ENCODE results near the gene CHN2. TPM values are rescaled to one million over a fixed set of nuclear protein-coding genes. Genes with fewer than 3 reads are reported as not detected.

Gene CHN2
- total RNA-seq, 1 experiment from 2014 or later = 5.0 TPM

GRCh38 chr7:29363636-29364425, 169.3 kb downstream of the CHN2 start:
- ChIA-PET CTCF (interaction anchor here (0.5 to 1.4 kb wide), 3 partner anchors 13 to 1319 kb away, joined by 3 to 4 read pairs (median 3); partner anchors contain the start of gene CRHR2), POLR2A (no interaction called here)
- ATAC-seq (no peak), DNase-seq (ENCODE audit: low spot score) (no peak)
- H3K4me3 Mint-ChIP-seq = no peak overlapping the region
- TF ChIP-seq FOXP1 (CRISPR knock-in tag; IDR thresholded peaks at IDR 0.05; ENCODE audit: borderline replicate concordance) = no peak
- TF ChIP-seq KAT7 (CRISPR knock-in tag; IDR thresholded peaks at IDR 0.05; ENCODE audit: borderline replicate concordance) = no peak
- 0 out of 2 replicates have a peak, but pooled peaks have one; percentile 3 for TF ChIP-seq ZNF121 (CRISPR knock-in tag; IDR thresholded peaks at IDR 0.05)
- H3K9me3 Mint-ChIP-seq = no peaks in the 10 kb centered on the region
- H3K27ac Mint-ChIP-seq = no peak overlapping the region
- peaks cover 11% of the 10 kb centered on the region for H3K4me1 Mint-ChIP-seq
- H3K27me3 Mint-ChIP-seq (ENCODE audit: low read depth) = no peaks in the 10 kb centered on the region
- H3K36me3 Mint-ChIP-seq = no peaks in the 10 kb centered on the region

GRCh38 chr7:29364661-29365060, 170.1 kb downstream of the CHN2 start:
- DNase-seq (ENCODE audit: low spot score) (no peak), ATAC-seq (no peak)
- Mint-ChIP-seq H3K27ac (no peak overlapping the region), H3K4me3 (no peak overlapping the region), H3K9me3 (no peaks in the 10 kb centered on the region), H3K4me1 (peaks cover 11% of the 10 kb centered on the region), H3K36me3 (no peaks in the 10 kb centered on the region), H3K27me3 (ENCODE audit: low read depth) (no peaks in the 10 kb centered on the region)
- TF ChIP-seq E2F5 (CRISPR knock-in tag; IDR thresholded peaks at IDR 0.05) (no peak), IRF2 (CRISPR knock-in tag; IDR thresholded peaks at IDR 0.05; ENCODE audit: borderline replicate concordance, low read depth) (no peak), NR2C2 (CRISPR knock-in tag; IDR thresholded peaks at IDR 0.05) (no peak), SMAD3 (CRISPR knock-in tag; IDR thresholded peaks at IDR 0.05; ENCODE audit: borderline replicate concordance) (no peak), NR1H2 (CRISPR knock-in tag; IDR thresholded peaks at IDR 0.05) (no peak), HMGXB4 (CRISPR knock-in tag; IDR thresholded peaks at IDR 0.05) (no peak), ZNF396 (CRISPR knock-in tag; IDR thresholded peaks at IDR 0.05; ENCODE audit: borderline replicate concordance) (no peak), RELA (CRISPR knock-in tag; IDR thresholded peaks at IDR 0.05; ENCODE audit: borderline replicate concordance) (no peak), ZNF532 (CRISPR knock-in tag; IDR thresholded peaks at IDR 0.05; ENCODE audit: borderline replicate concordance) (no peak), ATF1 (CRISPR knock-in tag; IDR thresholded peaks at IDR 0.05) (no peak), EMX1 (CRISPR knock-in tag; IDR thresholded peaks at IDR 0.05) (no peak), FOXJ3 (CRISPR knock-in tag; IDR thresholded peaks at IDR 0.05; ENCODE audit: borderline replicate concordance) (no peak), ESRRA (CRISPR knock-in tag; IDR thresholded peaks at IDR 0.05; ENCODE audit: borderline replicate concordance) (no peak), SP1 (CRISPR knock-in tag; conservative IDR thresholded peaks at IDR 0.05) (no peak), ZNF138 (CRISPR knock-in tag; conservative IDR thresholded peaks at IDR 0.05) (no peak), CDX4 (CRISPR knock-in tag; IDR thresholded peaks at IDR 0.05; ENCODE audit: borderline replicate concordance) (no peak)
- ChIA-PET CTCF (interaction anchor here (0.8 to 1.4 kb wide), 3 partner anchors 67 to 1318 kb away, joined by 3 to 4 read pairs (median 3); partner anchors contain the start of gene CRHR2), POLR2A (no interaction called here)

Data from WTC11 (cell line).